Body of pancreas (tissue), 4 donors: ENCODE measurements around the gene FRRS1L.

Source experiments
- CTCF ChIP-seq, 7 experiments: fragments of 450-650 bp in 4 of 7; fragments of 200-600 bp in 3 of 7; sonication (generic) in 3 of 7; IDR thresholded peaks; one replicate each; pipeline ENCODE4 v1.5.1; 2016 to 2019; ENCODE audit warnings: antibody characterized with exemption in 7 of 7
- POLR2A ChIP-seq, 3 donors: fragments of 450-650 bp; IDR thresholded peaks; one replicate each; pipeline ENCODE4 v1.6.1; 2016; ENCODE audit warnings: antibody characterized with exemption in 3 of 3, mild to moderate bottlenecking in 2 of 3

- TF ChIP-seq CTCF (IDR thresholded peaks at IDR 0.05) (no peak), POLR2A (IDR thresholded peaks at IDR 0.05) (no peak)
Measured at GRCh38 chr9:109133533-109133932, 33.5 kb downstream of the FRRS1L start.
